WTC11 (cell line): ENCODE data around the gene SHOX. TPM values are rescaled to one million over a fixed set of nuclear protein-coding genes. Genes with fewer than 3 reads are reported as not detected.

Source experiments
- ATAC-seq: fragments of 200-7000 bp; cut with Tn5 transposase; 2 replicates; pipeline ENCODE4 v1.10.0; 2021; ENCODE audit warnings: mild to moderate bottlenecking, moderate library complexity
- CTCF ChIA-PET: fragments of 300-600 bp; sonication (Branson Sonifier 250); formaldehyde crosslinking; loops from one replicate; lab custom pipeline; 2021; ENCODE audit warnings: antibody characterized with exemption; lab: Charles Lee
- POLR2A ChIA-PET: fragments of 350-600 bp; sonication (Branson Sonifier 250); formaldehyde crosslinking; loops from one replicate; lab custom pipeline; 2021; ENCODE audit warnings: antibody characterized with exemption; lab: Charles Lee
- DNase-seq: peaks from one replicate; pipeline ENCODE4 v3.0.0; 2021; ENCODE audit warnings: low spot score
- H3K27ac Mint-ChIP-seq: 2 replicates; pipeline ENCODE4 v1.8.0; 2021; ENCODE audit warnings: mixed read lengths
- H3K27me3 Mint-ChIP-seq: 2 replicates; pipeline ENCODE4 v1.8.0; 2021; ENCODE audit warnings: low read depth, mild to moderate bottlenecking, moderate library complexity, mixed read lengths
- H3K36me3 Mint-ChIP-seq: 2 replicates; pipeline ENCODE4 v1.8.0; 2021; ENCODE audit warnings: mixed read lengths
- H3K4me1 Mint-ChIP-seq: 2 replicates; pipeline ENCODE4 v1.8.0; 2022; ENCODE audit warnings: mixed read lengths
- H3K4me3 Mint-ChIP-seq: 2 replicates; pipeline ENCODE4 v1.8.0; 2021; ENCODE audit warnings: mild to moderate bottlenecking, moderate library complexity, mixed read lengths
- H3K9me3 Mint-ChIP-seq: 2 replicates; pipeline ENCODE4 v1.8.0; 2021; ENCODE audit warnings: mixed read lengths
- ATF2 ChIP-seq: sonication (generic); formaldehyde crosslinking; IDR thresholded peaks from 2 replicates; pipeline ENCODE4 v1.8.1; 2022; ENCODE audit warnings: low read depth, missing genetic modification reagents, borderline replicate concordance
- CREM ChIP-seq: sonication (generic); formaldehyde crosslinking; IDR thresholded peaks from 2 replicates; pipeline ENCODE4 v1.8.1; 2022; ENCODE audit warnings: mild to moderate bottlenecking, missing genetic modification reagents, moderate library complexity
- ELF4 ChIP-seq: sonication (generic); formaldehyde crosslinking; IDR thresholded peaks from 2 replicates; pipeline ENCODE4 v1.8.1; 2022; ENCODE audit warnings: low read depth, mild to moderate bottlenecking, moderate library complexity, missing genetic modification reagents
- EMX1 ChIP-seq: fragments of 250-450 bp; sonication (Bioruptor Pico); IDR thresholded peaks from 2 replicates; pipeline ENCODE4 v1.8.0; 2021; ENCODE audit warnings: mild to moderate bottlenecking
- FOXP1 ChIP-seq: sonication (generic); formaldehyde crosslinking; IDR thresholded peaks from 2 replicates; pipeline ENCODE4 v1.8.0; 2022; ENCODE audit warnings: missing genetic modification reagents, mild to moderate bottlenecking, moderate library complexity, borderline replicate concordance
- FOXP4 ChIP-seq: sonication (generic); formaldehyde crosslinking; IDR thresholded peaks from 2 replicates; pipeline ENCODE4 v1.8.0; 2022; ENCODE audit warnings: mild to moderate bottlenecking, missing genetic modification reagents
- IRF2 ChIP-seq: sonication (generic); formaldehyde crosslinking; IDR thresholded peaks from 2 replicates; pipeline ENCODE4 v1.8.0; 2022; ENCODE audit warnings: low read depth, missing genetic modification reagents, borderline replicate concordance
- MXD4 ChIP-seq: fragments of 250-450 bp; sonication (Bioruptor Pico); IDR thresholded peaks from 2 replicates; pipeline ENCODE4 v1.8.0; 2021; ENCODE audit warnings: mild to moderate bottlenecking, moderate library complexity, borderline replicate concordance
- MYBL2 ChIP-seq: sonication (generic); formaldehyde crosslinking; IDR thresholded peaks from 2 replicates; pipeline ENCODE4 v1.8.1; 2023; ENCODE audit warnings: mild to moderate bottlenecking, moderate library complexity, missing genetic modification reagents
- NFATC4 ChIP-seq: fragments of 250-450 bp; sonication (Bioruptor Pico); IDR thresholded peaks from 2 replicates; pipeline ENCODE4 v1.9.0; 2021; ENCODE audit warnings: mild to moderate bottlenecking
- NFYB ChIP-seq: sonication (generic); formaldehyde crosslinking; conservative IDR thresholded peaks from 2 replicates; pipeline ENCODE4 v1.8.0; 2022; ENCODE audit warnings: low read depth, missing genetic modification reagents
- PREB ChIP-seq: sonication (generic); formaldehyde crosslinking; IDR thresholded peaks from 2 replicates; pipeline ENCODE4 v1.8.1; 2022; ENCODE audit warnings: mild to moderate bottlenecking, missing genetic modification reagents, moderate library complexity, borderline replicate concordance
- STAT6 ChIP-seq: sonication (generic); formaldehyde crosslinking; conservative IDR thresholded peaks from 2 replicates; pipeline ENCODE4 v1.8.1; 2023; ENCODE audit warnings: mild to moderate bottlenecking, low read depth, missing genetic modification reagents, moderate library complexity
- TP53 ChIP-seq: sonication (generic); formaldehyde crosslinking; IDR thresholded peaks from 2 replicates; pipeline ENCODE4 v1.8.1; 2023; ENCODE audit warnings: mild to moderate bottlenecking, missing genetic modification reagents
- ZNF532 ChIP-seq: fragments of 250-450 bp; sonication (Bioruptor Pico); IDR thresholded peaks from 2 replicates; pipeline ENCODE4 v1.9.0; 2021; ENCODE audit warnings: mild to moderate bottlenecking, borderline replicate concordance
- total RNA-seq: library from RNA; stranded (reverse); gene quantifications from 3 replicates; pipeline ENCODE4 v1.2.3, GENCODE V29; 2021
- TF ChIP-seq, protein P1 (sequence below): fragments of 200-600 bp; IDR thresholded peaks from 2 replicates; pipeline ENCODE4 v1.8.0; 2022; ENCODE audit warnings: antibody characterized with exemption
- TF ChIP-seq, protein P2 (sequence below): sonication (generic); formaldehyde crosslinking; IDR thresholded peaks from 2 replicates; pipeline ENCODE4 v1.8.0; 2023; ENCODE audit warnings: missing genetic modification reagents
- TF ChIP-seq, protein P3 (sequence below): sonication (generic); formaldehyde crosslinking; IDR thresholded peaks from 2 replicates; pipeline ENCODE4 v1.8.1; 2022; ENCODE audit warnings: missing genetic modification reagents, borderline replicate concordance

Gene SHOX
- total RNA-seq, 1 experiment from 2014 or later, result 0.09 TPM

DNA sequence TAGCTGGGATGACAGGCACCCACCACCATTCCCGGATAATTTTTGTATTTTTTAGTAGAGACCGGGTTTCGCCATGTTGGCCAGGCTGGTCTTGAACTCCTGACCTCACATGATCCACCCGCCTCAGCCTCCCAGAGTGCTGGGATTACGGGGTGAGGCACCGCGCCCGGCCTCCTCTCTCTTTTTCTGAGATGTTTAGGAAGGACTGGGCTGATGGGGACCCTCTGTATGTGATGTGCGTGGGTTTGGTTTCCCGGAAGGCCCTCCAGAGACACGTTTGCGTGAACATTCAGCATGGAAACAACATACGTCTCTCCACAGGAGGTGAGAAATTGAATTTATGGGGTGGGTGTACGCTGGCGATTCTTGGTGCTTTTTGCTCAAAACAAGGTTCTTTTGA, 18.6 kb downstream of the SHOX start:
- ChIA-PET POLR2A (no interaction called here), CTCF (no interaction called here)
- Mint-ChIP-seq H3K27ac (no peak overlapping the region), H3K27me3 (peaks cover 35% of the 10 kb centered on the region), H3K4me1 (peaks cover 16% of the 10 kb centered on the region; the same call in 1 of the 2 replicates), H3K36me3 (no peaks in the 10 kb centered on the region), H3K4me3 (no peak overlapping the region), H3K9me3 (no peaks in the 10 kb centered on the region)
- ATAC-seq, result no peak
- TF ChIP-seq, protein P1, sequence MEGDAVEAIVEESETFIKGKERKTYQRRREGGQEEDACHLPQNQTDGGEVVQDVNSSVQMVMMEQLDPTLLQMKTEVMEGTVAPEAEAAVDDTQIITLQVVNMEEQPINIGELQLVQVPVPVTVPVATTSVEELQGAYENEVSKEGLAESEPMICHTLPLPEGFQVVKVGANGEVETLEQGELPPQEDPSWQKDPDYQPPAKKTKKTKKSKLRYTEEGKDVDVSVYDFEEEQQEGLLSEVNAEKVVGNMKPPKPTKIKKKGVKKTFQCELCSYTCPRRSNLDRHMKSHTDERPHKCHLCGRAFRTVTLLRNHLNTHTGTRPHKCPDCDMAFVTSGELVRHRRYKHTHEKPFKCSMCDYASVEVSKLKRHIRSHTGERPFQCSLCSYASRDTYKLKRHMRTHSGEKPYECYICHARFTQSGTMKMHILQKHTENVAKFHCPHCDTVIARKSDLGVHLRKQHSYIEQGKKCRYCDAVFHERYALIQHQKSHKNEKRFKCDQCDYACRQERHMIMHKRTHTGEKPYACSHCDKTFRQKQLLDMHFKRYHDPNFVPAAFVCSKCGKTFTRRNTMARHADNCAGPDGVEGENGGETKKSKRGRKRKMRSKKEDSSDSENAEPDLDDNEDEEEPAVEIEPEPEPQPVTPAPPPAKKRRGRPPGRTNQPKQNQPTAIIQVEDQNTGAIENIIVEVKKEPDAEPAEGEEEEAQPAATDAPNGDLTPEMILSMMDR, result no peak
- TF ChIP-seq MYBL2 (CRISPR knock-in tag) (no peak), FOXP1 (CRISPR knock-in tag) (no peak), EMX1 (no peak), ELF4 (CRISPR knock-in tag) (no peak), NFATC4 (CRISPR knock-in tag) (no peak), MXD4 (no peak), ATF2 (no peak), TP53 (CRISPR knock-in tag) (no peak), FOXP4 (CRISPR knock-in tag) (no peak), NFYB (CRISPR knock-in tag) (no peak), CREM (CRISPR knock-in tag) (no peak), IRF2 (CRISPR knock-in tag) (no peak)
- TF ChIP-seq, protein P2, sequence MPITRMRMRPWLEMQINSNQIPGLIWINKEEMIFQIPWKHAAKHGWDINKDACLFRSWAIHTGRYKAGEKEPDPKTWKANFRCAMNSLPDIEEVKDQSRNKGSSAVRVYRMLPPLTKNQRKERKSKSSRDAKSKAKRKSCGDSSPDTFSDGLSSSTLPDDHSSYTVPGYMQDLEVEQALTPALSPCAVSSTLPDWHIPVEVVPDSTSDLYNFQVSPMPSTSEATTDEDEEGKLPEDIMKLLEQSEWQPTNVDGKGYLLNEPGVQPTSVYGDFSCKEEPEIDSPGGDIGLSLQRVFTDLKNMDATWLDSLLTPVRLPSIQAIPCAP, result no peak
- DNase-seq, result no peak

DNA sequence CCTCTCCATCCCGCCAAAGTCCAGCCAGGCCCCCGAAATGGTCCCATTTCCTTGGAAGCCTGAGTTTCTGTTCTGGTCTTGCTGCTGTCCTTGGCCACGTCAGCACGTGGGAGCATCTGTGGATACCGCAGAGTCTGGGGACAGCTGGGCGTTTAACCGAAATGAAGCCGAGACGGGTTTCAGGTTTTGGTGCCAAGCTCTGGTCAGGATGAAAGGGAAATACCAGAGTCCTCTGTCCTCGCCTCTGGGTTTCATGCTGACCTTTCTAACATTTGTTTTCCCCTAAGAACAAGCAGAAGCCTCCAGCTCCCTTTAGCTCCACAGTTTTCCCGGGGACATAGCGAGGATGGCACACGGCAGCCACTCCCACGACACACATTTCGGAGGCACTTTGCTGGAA, 19.7 kb downstream of the SHOX start:
- POLR2A ChIA-PET, result no interaction called here
- no peak overlapping the region for H3K4me3 Mint-ChIP-seq
- H3K4me1 Mint-ChIP-seq, result peaks cover 12% of the 10 kb centered on the region; the same call in 1 of the 2 replicates
- H3K36me3 Mint-ChIP-seq, result no peaks in the 10 kb centered on the region
- H3K27ac Mint-ChIP-seq, result no peak overlapping the region
- H3K9me3 Mint-ChIP-seq, result no peaks in the 10 kb centered on the region
- DNase-seq (no peak), ATAC-seq (no peak)
- CTCF ChIA-PET, result no interaction called here
- peaks cover 23% of the 10 kb centered on the region for H3K27me3 Mint-ChIP-seq
- TF ChIP-seq STAT6 (CRISPR knock-in tag) (no peak), ZNF532 (CRISPR knock-in tag) (no peak), PREB (CRISPR knock-in tag) (no peak)
- TF ChIP-seq, protein P3, sequence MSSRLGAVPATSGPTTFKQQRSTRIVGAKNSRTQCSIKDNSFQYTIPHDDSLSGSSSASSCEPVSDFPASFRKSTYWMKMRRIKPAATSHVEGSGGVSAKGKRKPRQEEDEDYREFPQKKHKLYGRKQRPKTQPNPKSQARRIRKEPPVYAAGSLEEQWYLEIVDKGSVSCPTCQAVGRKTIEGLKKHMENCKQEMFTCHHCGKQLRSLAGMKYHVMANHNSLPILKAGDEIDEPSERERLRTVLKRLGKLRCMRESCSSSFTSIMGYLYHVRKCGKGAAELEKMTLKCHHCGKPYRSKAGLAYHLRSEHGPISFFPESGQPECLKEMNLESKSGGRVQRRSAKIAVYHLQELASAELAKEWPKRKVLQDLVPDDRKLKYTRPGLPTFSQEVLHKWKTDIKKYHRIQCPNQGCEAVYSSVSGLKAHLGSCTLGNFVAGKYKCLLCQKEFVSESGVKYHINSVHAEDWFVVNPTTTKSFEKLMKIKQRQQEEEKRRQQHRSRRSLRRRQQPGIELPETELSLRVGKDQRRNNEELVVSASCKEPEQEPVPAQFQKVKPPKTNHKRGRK, result no peak
